Renal cortex interstitium (tissue), 11 donors: ENCODE results near the gene SV2C. TPM values are rescaled to one million over a fixed set of nuclear protein-coding genes. Genes with fewer than 3 reads are reported as not detected.
"Not testable (repeated sequence)": the region's sequence is repeated elsewhere in the genome, so short reads cannot be mapped to it uniquely, and the experiment has no call there.

ENCODE experiments used
- DNase-seq, 11 donors: peaks; one replicate each; pipeline ENCODE4 v3.0.0-alpha.2; 2013; ENCODE audit warnings: low read depth in 9 of 11, low spot score in 4 of 11; ENCODE audit errors: extremely low read depth in 1 of 11
- polyA plus RNA-seq, 3 donors: library from polyadenylated mRNA; unstranded; fragments of 120-200 nt; gene quantifications; one replicate each; pipeline ENCODE4 v1.2.1, GENCODE V29; 2013; ENCODE audit not compliant: insufficient read length in 3 of 3

The SV2C gene
- polyA plus RNA-seq, 3 donors: 0.23 to 1.3 (median 0.31) TPM

DNA sequence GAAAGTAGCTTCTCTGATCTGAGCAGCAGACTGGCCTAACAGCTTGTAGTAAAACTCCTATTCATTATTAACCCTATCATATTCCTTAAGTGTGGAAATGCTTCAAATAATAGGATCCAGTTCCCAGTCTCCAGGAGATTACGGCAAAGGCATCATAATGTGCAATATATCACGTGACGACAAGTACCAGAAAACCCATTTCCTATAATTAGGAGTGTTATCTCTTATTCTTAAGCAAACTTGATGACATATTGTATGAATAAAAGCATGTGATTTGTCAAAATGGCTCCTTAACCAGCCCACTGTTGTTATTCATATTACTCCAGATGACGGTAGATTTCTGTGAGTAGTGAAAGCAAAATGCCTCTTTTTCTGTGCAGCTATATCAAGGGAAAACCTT lies 2.9 kb downstream of the SV2C start:
- DNase-seq: no peak

DNA sequence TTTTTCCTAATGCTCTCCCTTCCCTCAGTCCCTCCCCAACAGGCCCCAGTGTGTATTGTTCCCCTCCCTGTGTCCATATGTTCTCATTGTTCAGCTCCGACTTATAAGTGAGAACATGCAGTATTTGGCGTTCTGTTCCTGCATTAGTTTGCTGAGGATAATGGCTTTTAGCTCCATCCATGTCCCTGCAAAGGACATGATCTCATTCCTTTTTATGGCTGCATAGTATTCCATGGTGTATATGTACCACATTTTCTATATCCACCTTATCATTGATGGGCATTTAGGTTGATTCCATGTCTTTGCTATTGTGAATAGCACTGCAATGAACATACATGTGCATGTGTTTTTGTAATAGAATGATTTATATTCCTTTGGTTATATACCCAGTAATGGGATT lies 6.0 kb downstream of the SV2C start:
- not testable (repeated sequence) for DNase-seq

DNA sequence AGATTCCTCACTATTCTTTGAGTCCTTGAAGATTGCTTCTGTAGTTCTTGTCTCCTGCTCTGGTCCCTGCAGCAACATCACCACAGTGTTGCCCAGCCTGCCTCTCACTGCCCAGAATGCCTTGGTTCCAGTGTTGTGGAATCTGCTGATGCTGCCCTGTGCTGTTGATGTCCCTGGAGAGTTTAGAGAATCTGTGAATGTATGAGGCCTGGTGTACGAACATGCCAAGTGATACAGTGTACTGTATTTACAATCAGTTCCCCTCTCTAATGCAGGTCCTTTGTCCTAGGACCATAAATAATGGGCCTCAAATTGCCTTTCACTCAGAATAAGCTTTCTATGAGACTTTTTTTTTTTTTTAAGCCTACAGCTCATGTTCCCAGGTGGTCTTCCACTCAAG lies 8.2 kb downstream of the SV2C start:
- DNase-seq: no peak

DNA sequence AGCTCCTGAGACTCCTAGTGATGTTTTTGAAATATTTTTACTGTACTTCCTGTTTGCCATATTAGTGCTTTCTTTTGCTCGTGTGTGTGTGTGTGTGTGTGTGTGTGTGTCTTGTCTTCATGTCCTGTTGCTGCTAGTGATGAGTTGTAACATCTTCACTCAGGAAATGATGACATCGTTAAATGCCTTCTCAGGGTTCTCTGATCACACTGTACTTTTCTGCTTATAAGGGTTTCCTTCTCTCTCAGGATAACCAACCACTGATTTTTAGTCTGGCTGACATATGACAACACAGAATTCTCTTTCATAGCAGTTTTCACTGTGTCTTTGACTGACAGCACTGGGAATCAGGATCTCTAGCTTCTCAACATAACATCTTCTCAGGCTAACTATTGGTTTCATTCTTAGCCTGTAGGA lies 16.1 kb downstream of the SV2C start:
- DNase-seq: no peak

DNA sequence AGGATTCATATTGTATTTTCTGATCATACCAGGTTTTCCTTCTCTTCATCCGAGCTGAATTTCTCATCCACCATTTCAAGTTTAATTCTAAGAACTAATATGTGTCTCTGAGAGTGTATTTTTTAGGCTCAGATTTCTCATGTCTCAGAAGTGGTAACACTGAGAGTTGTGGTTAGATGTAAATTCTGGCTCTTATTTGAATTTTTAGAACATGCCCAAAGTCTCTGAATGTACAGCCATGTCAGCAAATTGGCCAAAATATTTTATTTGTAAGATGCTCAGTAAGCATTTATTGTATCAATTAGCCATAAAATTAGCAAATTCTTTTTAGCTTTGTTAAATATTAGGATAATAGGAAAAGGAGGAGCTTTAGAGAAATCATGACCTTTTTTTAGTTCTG lies 16.6 kb downstream of the SV2C start:
- no peak for DNase-seq

DNA sequence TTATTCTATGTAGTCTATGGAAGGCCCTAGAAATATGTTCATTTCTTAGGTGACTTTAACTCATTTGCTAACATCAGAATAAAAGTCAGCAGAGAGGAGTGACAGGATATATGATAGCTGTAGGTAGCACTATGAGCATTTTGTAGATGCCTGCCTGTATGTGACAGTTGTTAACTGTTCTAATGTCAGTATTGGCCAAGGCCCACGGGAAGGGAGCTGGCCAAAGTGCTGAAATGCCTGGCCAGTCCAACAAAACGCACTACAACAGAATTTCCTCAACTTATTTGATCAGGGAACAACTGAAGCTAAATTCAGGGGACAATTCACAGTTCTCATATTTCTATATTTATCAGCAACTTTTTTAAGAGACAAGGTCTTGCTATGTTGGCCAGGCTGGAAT lies 20.8 kb downstream of the SV2C start:
- peak in 5 of 11 donors; percentile 32 to 52 (median 51) for DNase-seq

DNA sequence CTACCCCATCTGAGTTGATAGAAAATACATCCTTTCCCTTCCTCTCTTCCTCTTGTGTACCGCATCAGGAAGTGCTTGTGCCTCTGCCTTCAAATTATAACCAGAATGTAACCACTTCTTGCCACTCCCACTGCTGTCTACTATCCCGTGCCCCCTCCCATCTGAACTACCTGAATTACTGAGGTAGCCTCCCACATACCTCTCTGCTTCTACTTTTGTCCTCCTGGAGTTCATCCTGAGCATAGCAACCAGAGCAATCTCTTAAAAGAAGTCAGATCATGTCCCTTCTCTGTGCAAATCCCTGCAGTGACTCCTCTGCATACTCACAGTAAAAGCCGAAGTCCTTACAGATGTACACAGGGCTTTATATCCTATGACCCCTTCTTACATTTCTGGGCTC lies 23.0 kb downstream of the SV2C start:
- DNase-seq: no peak

DNA sequence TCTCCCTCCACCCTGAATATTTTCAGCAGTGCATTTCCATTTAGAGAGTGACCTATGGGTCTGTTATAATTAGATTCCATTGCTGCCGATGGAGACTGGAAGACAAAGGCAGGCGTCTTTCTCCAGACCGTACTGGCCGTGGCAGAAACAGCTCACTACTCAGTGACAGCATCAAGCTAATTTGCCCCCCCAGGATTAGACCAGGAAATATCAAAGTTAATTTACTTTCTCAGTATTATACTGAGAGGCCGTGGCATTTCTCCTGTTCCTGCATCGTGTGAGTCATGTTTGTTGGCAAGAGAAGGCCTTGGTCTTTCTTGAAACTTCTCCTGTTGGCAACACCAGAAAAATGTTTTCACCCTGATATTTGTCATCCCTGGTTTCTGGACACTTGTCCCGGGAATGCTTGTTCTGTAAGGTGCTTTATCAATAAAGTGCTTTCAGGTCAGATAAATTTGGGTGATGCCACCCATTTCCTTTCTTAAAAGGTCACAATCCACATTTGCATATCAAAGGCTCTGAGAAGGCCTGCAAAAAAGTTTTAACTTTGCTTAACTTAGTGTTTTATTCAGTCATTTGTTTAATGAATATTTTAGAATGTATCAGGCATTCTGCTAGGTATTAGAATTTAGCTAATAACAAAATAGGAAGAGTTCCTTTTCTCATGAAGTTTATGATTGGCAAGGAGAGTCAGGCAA lies 28.4 kb downstream of the SV2C start:
- no peak for DNase-seq

DNA sequence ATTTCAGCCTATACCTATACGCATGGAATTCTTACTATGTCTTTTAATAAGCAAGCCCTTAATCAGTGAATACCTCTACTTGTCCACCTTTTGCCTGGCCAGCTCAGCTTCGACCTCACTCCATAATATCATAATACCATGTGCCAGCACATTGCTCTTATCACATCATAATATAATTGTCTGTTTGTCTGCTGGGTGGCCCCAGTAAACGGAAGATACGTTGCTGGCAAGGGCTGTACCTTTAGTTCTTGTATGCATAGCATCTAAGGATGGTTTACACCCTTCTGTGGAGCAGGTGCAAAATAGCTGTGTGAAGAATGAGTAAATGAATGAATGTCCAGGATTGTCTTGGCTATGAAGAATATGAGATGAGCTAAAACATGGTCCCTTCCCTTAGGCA lies 29.9 kb downstream of the SV2C start:
- no peak for DNase-seq

DNA sequence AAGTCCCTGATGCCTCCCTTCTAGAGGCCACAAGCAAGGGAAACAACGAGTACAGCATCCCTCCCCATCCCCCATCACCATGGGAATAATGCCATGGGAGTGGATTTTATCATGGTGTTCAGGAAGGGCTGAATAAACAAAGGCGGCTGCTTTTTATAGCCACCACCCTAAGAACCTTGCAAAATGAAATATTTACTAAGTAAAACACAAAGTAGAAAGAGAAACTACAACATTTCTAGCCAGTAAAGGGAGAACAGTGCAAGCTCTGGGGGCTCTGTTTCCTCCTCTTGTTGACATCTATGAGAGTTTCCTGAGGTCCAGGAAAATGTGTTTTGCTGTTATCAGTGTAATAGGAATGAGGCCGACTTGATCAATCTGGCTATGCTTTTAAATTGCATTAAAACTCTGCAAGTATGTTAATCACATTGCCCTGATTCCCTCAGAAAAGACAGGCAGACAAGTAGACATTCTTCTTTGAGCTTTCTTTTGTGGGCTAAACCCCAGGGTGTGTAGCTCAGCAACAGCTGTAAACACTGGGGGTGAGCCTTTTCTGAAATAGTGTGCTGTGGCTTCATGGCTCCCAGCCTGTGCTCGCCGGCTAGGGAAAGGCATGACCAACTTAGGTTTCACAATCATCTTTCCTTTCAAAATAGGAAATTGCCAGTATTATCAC lies 31.1 kb downstream of the SV2C start:
- DNase-seq: no peak

DNA sequence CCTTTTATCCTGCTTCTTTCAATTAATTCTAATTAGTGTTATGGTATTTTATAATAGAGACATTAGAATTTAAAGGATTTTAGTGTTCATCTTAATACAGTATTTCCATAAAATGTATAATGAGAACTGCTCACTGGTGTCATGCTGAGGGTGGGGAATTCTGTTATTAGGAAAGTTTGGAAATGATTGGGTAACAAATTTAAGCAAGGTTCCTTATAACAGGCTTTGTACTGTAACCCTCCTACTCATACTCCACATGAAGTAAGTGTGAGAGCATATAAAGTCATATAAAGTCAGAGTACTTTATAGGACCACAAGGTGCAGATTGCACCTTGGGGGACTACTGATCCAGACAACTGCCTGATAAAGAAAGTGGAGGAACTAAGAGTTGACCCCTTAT lies 42.2 kb downstream of the SV2C start:
- DNase-seq: no peak

DNA sequence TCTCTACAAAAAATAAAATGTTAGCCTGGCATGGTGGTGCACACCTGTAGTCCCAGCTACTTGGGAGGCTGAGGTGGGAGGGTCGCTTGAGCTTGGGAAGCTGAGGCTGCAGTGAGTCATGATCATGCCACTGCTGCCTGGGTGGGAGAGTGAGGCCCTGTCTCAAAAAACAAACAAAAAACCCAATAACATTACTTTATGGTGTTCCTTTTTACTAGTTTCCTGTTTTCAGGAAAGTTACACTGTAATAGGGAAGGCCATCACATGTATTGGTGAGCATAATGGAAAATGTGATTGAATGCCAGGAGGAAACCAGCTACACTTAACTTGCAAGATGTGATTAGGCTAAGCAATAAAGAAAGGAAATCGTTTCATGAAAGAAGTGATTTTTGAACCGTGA lies 42.7 kb downstream of the SV2C start:
- no peak for DNase-seq

DNA sequence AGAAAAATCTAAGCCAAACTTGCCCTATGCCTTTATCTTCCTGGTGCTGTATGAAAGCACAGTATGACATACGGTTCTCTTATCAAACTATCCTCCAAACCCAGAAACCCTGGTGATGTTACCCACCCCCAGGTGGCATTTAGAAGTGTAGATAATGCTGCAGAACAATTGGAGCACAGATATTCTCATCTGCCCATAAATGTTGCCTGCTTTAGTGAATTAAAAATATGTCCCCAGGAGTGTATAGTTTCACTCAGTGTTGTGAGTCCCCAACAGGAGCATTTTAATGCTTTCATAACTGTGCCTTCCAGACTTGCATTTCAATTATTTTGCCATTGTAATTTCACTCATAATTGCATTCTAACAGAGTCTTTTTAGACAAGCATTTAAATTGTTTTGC lies 50.8 kb downstream of the SV2C start:
- DNase-seq: no peak

DNA sequence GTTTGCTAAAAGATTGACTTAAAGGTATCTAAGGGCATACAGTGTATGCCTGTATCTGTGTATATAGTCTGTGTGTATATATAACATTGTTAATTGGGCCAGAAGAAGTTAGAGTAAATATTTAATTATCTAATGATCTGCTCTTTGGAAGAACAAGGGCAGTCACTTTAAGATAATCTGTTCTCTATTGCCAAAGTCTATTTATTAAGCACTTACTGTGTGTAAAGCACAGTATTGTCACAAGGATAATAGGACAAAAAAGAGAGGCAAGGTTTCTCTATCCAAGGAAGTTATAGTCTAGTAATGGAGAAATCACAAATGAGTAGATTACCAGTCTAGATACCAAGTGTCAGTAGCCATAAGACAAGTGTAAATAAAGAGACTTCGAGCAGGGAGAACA lies 51.5 kb downstream of the SV2C start:
- no peak for DNase-seq

DNA sequence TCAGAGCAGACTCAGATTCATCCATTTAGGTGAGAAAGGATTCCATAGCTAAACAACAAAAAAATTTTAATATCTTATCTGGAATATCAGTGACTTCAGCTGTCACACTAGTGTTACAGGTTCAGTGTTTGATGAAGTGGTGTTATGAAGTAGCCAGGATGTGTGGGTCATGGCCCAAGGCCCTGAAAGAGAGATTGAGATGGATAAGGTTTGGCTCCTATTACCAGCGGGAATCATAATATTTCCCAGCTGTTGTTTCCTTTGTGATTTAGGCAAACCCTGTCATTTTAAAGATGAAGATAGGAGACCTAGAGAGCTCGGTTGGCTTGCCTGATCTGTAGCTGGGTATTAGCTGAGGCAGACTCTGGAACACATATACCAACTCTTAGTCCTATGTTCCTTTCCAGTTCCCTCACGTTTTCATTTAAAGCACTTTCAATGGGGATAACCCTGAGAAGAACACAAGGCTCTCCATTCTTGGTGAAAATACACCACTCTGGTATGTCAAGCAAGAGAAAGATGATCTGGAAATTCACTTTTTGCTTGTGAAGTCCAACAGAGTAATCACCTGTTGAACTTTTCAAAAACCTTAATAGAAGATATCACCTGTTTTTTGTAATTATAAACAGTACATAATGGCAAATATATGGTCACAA lies 54.8 kb downstream of the SV2C start:
- no peak for DNase-seq

DNA sequence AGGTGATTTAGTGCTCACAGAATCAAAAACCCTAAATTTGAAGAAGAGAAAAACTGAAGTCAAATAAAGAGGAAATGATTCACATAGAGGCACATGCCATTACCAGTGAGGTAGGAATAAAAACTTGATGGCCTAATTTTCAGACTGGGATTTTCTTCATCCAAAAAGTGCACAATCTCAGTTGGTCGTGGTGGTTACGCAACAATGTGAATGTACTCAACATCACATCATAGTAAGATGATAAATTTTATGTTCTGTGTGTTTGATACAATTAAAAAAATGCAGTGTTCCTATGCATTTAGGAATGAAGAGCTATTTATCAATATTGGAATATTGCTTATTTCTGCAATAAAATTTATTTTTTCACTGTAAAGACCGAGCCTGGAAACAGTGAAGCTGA lies 60.7 kb downstream of the SV2C start:
- DNase-seq: no peak

DNA sequence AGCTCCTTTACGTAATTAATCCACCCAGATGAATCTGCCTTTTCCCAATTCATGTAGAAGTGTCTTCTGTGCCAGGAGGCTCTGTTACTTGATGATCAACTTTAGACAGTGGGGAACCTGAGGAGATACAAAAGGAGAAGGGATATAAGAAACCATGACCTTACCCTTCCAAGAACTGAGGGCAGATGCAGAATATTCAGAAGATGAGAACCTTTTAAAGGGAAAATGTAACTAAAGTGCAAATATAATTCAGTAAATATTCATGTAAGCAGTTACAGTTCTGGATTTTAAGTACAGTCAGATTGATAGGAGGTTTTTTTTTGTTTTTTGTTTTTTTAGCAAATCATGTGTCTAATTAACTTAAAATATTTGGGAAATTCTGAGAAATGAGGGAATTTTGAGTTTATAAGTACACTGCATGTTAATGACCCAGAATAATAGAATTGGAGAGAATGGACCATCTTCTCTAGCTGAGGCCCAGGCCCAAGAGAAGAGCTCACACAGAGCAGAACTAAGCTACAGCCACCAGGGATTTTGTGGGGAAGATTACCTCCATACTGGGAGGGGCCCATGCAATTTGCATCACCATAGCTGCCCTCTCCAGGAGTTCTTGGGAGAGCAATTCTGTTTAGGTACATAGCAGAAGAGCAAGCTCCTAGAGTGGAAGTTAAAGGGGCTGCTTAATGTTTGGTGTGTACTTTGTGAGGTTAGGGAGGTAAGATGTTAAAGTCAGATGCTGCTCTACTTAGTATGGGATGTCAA lies 61.5 kb downstream of the SV2C start:
- no peak for DNase-seq

DNA sequence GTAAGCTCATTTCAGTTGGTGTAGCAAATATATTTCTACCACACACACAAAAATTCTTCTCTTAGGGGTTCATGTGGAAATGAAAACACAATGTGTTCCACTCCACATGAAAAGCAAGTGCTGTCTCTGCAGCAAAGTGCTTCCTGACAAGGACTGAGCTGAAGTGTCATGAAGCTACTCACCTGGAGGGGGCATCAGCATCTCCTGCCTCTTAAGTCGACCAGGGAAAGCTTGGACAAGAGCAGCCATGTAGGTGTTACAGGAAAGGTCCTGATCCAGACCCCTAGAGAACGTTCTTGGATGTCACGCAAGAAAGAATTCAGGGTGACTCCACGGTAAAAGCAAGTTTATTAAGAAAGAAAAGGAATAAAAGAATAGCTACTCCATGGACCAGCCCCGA lies 62.8 kb downstream of the SV2C start:
- DNase-seq: no peak

DNA sequence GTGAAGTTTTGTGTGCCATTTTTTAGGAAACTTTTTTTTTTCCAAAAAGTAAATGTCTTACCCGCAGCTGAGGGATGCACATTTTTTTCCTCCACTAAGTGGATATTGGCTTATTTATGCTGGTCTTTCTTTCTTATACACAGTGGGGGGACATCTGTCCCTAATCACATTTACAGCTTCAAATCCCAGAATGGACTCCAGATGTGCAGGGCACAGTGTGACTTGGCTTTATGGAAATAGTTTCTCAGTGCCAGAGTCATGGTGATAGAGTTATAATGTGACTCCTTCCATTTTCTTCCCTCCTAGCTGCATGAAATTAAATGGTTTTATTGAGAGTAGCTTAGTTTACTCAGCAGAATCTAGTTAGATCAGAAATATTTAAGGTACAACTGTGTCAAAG lies 66.5 kb downstream of the SV2C start:
- DNase-seq: peak in 1 of 11 donors; percentile 5

DNA sequence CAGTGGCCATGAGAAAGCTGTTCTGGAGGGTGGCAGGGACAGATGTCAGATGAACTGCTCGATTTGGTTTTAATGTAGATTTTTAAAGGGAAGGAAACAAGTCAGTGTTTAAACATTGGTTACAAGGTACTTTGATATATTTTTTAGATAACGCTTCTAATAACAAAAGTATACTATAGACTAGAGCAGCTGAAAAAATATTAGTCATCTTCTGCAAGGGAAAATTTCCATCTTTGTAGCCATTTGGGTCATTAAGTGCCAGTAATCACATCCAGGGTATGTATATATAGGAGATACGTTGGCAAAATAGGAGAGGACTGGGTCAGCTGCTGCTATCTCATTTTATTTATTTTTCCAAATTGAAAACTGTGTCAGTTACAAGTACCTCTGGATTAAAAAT lies 69.0 kb downstream of the SV2C start:
- no peak for DNase-seq
